ENCODE results near the gene PKD2L1.

DNA sequence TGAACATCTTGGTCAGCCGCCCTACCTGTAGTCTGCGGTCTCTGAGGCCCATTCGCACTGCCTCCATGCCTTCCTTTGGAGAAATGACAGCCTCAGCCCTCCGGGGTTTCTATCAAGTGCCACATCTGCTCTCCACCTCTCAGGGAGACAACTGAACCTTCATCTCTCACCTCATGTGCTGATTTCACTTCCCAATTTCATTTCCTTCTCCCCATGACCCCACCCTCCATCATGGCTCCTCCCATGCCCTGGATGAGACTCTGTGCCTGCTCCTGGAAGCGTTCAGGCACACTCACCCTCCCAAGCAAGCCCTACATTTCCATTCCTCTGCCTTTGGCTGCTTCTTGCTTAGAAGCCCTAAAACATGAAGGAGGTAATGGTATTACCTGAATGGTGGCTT, 9.2 kb upstream of the PKD2L1 start:
- TF ChIP-seq, protein P1, sequence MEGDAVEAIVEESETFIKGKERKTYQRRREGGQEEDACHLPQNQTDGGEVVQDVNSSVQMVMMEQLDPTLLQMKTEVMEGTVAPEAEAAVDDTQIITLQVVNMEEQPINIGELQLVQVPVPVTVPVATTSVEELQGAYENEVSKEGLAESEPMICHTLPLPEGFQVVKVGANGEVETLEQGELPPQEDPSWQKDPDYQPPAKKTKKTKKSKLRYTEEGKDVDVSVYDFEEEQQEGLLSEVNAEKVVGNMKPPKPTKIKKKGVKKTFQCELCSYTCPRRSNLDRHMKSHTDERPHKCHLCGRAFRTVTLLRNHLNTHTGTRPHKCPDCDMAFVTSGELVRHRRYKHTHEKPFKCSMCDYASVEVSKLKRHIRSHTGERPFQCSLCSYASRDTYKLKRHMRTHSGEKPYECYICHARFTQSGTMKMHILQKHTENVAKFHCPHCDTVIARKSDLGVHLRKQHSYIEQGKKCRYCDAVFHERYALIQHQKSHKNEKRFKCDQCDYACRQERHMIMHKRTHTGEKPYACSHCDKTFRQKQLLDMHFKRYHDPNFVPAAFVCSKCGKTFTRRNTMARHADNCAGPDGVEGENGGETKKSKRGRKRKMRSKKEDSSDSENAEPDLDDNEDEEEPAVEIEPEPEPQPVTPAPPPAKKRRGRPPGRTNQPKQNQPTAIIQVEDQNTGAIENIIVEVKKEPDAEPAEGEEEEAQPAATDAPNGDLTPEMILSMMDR (IDR thresholded peaks at IDR 0.05), result no peak
- TF ChIP-seq EP300 (IDR thresholded peaks at IDR 0.05) (no peak), POLR2A (IDR thresholded peaks at IDR 0.05) (no peak)
